CD4-positive, alpha-beta T cell (primary cell): ENCODE results near the gene SPINK1. TPM values are rescaled to one million over a fixed set of nuclear protein-coding genes. Genes with fewer than 3 reads are reported as not detected.

Experiments
- ATAC-seq: fragments of 200-7000 bp; cut with Tn5 transposase; one replicate; pipeline ENCODE4 v1.10.0; 2022; ENCODE audit warnings: mild to moderate bottlenecking; ENCODE audit not compliant: poor library complexity
- CTCF ChIA-PET: fragments of 350-600 bp; sonication (Branson Sonifier 250); formaldehyde crosslinking; loops from one replicate; lab custom pipeline; 2021; ENCODE audit warnings: antibody characterized with exemption, inconsistent platforms; lab: Charles Lee
- POLR2A ChIA-PET: fragments of 350-600 bp; sonication (Branson Sonifier 250); formaldehyde crosslinking; loops from one replicate; lab custom pipeline; 2021; ENCODE audit warnings: antibody characterized with exemption, inconsistent platforms; lab: Charles Lee
- DNase-seq, 14 experiments: peaks; one replicate each; pipeline ENCODE4 v3.0.0-alpha.2; 2013 to 2020; ENCODE audit warnings: mixed read lengths in 2 of 14
- H3K27ac ChIP-seq, 2 donors: one replicate each; pipeline versions ENCODE4 v1.5.1 to v1.7.0; 2013; ENCODE audit warnings: low read length in 2 of 2, low read depth in 1 of 2, mild to moderate bottlenecking in 1 of 2
- H3K27me3 ChIP-seq, 2 experiments: 1 replicate in 1 of 2; 2 replicates in 1 of 2; pipeline versions ENCODE4 v1.6.1 to v1.7.0; 2013; ENCODE audit warnings: low read length in 2 of 2, control low read depth in 1 of 2, mild to moderate bottlenecking in 1 of 2, moderate library complexity in 1 of 2; ENCODE audit not compliant: insufficient read depth in 2 of 2, control insufficient read depth in 1 of 2
- H3K36me3 ChIP-seq: one replicate; pipeline ENCODE4 v1.6.1; 2013; ENCODE audit warnings: low read length, control low read depth; ENCODE audit not compliant: insufficient read depth
- H3K4me1 ChIP-seq: one replicate; pipeline ENCODE4 v1.6.1; 2013; ENCODE audit warnings: low read length, control low read depth; ENCODE audit not compliant: insufficient read depth
- H3K4me3 ChIP-seq: one replicate; pipeline ENCODE4 v1.5.1; 2013; ENCODE audit warnings: mild to moderate bottlenecking, low read length, moderate library complexity
- H3K9me3 ChIP-seq, 2 experiments: 1 replicate in 1 of 2; 2 replicates in 1 of 2; pipeline versions ENCODE4 v1.6.1 to v1.7.0; 2013; ENCODE audit warnings: low read length in 2 of 2, mild to moderate bottlenecking in 2 of 2, control low read depth in 1 of 2, moderate library complexity in 1 of 2; ENCODE audit not compliant: control insufficient read depth in 1 of 2, insufficient read depth in 1 of 2
- H3K27ac Mint-ChIP-seq: one replicate; pipeline ENCODE4 v1.8.0; 2020; ENCODE audit warnings: mixed read lengths
- H3K27me3 Mint-ChIP-seq: one replicate; pipeline ENCODE4 v1.8.0; 2021; ENCODE audit warnings: mixed read lengths
- H3K36me3 Mint-ChIP-seq: one replicate; pipeline ENCODE4 v1.8.0; 2021; ENCODE audit warnings: low read depth, mixed read lengths
- H3K4me1 Mint-ChIP-seq: one replicate; pipeline ENCODE4 v1.8.0; 2021; ENCODE audit warnings: low read depth, mixed read lengths
- H3K4me3 Mint-ChIP-seq: one replicate; pipeline ENCODE4 v1.8.0; 2020; ENCODE audit warnings: mild to moderate bottlenecking, mixed read lengths
- H3K9me3 Mint-ChIP-seq: one replicate; pipeline ENCODE4 v1.8.0; 2020; ENCODE audit warnings: mixed read lengths
- CTCF ChIP-seq: fragments of 200-600 bp; IDR thresholded peaks from one replicate; pipeline ENCODE4 v1.8.0; 2022; ENCODE audit warnings: antibody characterized with exemption, mild to moderate bottlenecking
- intact Hi-C, 2 experiments: fragments of 100-400 bp; cut with DNase I in 1 of 2; cut with micrococcal nuclease in 1 of 2; formaldehyde crosslinking; loops; one replicate each; pipeline versions ENCODE4 v1.15.1 to v1.9.0; 2023 to 2025; cut with DNase I, micrococcal nuclease
- total RNA-seq, 174 experiments: library from RNA in 2 of 174; stranded (reverse) in 2 of 174; gene quantifications; one replicate each; pipeline ENCODE4 v1.2.3 and lab custom pipeline; 2021 to 2026

SPINK1 gene
- total RNA-seq, 2 experiments from 2014 or later, result not detected

GRCh38 chr5:147854331-147854730 lies 22.9 kb upstream of the SPINK1 start:
- no peaks in the 10 kb centered on the region for H3K27me3 Mint-ChIP-seq
- Histone ChIP-seq H3K4me3 (no peak overlapping the region), H3K4me1 (no peaks in the 10 kb centered on the region), H3K27me3 (peaks cover 0 to 4% of the 10 kb centered on the region in 2 experiments), H3K27ac (no peak overlapping the region), H3K36me3 (no peaks in the 10 kb centered on the region), H3K9me3 (no peaks in the 10 kb centered on the region)
- ChIA-PET POLR2A (no interaction called here), CTCF (no interaction called here)
- H3K36me3 Mint-ChIP-seq, result no peaks in the 10 kb centered on the region
- no peak overlapping the region for H3K4me3 Mint-ChIP-seq
- no peak for TF ChIP-seq CTCF
- no peak overlapping the region for H3K27ac Mint-ChIP-seq
- no peaks in the 10 kb centered on the region for H3K4me1 Mint-ChIP-seq
- ATAC-seq, result no peak
- DNase-seq, result no peak
- intact Hi-C loops, result loop anchor here in 1 of 2 experiments (10.0 kb wide), 1 partner anchor 880 kb away; no protein-coding TSS in a partner anchor
- H3K9me3 Mint-ChIP-seq, result no peaks in the 10 kb centered on the region

GRCh38 chr5:147853372-147853987 lies 22.0 kb upstream of the SPINK1 start:
- intact Hi-C loops, result loop anchor here in 1 of 2 experiments (10.0 kb wide), 1 partner anchor 881 kb away; no protein-coding TSS in a partner anchor
- Histone ChIP-seq H3K4me1 (no peaks in the 10 kb centered on the region), H3K27me3 (peaks cover 0 to 4% of the 10 kb centered on the region in 2 experiments), H3K27ac (no peak overlapping the region), H3K4me3 (no peak overlapping the region), H3K36me3 (no peaks in the 10 kb centered on the region), H3K9me3 (no peaks in the 10 kb centered on the region)
- POLR2A ChIA-PET, result no interaction called here
- no peak for DNase-seq
- no peak for ATAC-seq
- Mint-ChIP-seq H3K27ac (no peak overlapping the region), H3K4me1 (no peaks in the 10 kb centered on the region), H3K27me3 (no peaks in the 10 kb centered on the region), H3K9me3 (no peaks in the 10 kb centered on the region), H3K4me3 (no peak overlapping the region), H3K36me3 (no peaks in the 10 kb centered on the region)
- no peak for TF ChIP-seq CTCF
- CTCF ChIA-PET, result no interaction called here

DNA sequence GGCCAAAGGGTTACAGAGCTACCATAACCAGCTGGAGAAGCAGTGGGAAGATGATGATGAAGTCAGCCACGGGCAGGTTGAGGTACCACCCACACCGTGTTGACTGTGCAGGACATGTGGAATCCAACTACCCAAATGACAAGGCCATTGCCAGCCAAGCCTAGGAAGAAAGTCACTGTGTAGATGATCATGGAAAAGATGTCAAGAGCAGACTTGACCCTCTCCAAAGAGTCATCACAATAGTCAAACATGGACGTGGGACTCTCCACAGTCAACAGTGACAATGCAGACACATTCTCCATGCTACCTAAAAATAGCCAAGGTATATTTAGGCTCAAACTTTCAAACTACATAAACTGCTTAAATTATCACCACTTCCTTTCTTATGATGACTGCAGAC lies 20.9 kb upstream of the SPINK1 start:
- CTCF ChIA-PET, result no interaction called here
- no peak for TF ChIP-seq CTCF

More for the DNA sequence above, 20.9 kb upstream of the SPINK1 start:
- Mint-ChIP-seq H3K9me3 (no peaks in the 10 kb centered on the region), H3K4me3 (no peak overlapping the region), H3K4me1 (no peaks in the 10 kb centered on the region), H3K27me3 (no peaks in the 10 kb centered on the region), H3K36me3 (no peaks in the 10 kb centered on the region), H3K27ac (no peak overlapping the region)
- no peak overlapping the region for H3K4me3 ChIP-seq
- intact Hi-C loops, result loop anchor here in 1 of 2 experiments (10.0 kb wide), 1 partner anchor 882 kb away; no protein-coding TSS in a partner anchor
- H3K9me3 ChIP-seq, result no peaks in the 10 kb centered on the region
- DNase-seq (no peak), ATAC-seq (no peak)
- H3K27ac ChIP-seq, result no peak overlapping the region
- POLR2A ChIA-PET, result no interaction called here
- H3K27me3 ChIP-seq, result peaks cover 0 to 4% of the 10 kb centered on the region in 2 experiments
- H3K36me3 ChIP-seq, result no peaks in the 10 kb centered on the region
- H3K4me1 ChIP-seq, result no peaks in the 10 kb centered on the region
